Cardiac fibroblast (primary cell): ENCODE measurements around the gene SPX.

Experiments
- DNase-seq, 2 donors: peaks; one replicate each; pipeline versions ENCODE4 v3.0.0 to v3.0.0-alpha.2; 2010; ENCODE audit warnings: low read depth in 2 of 2
- H3K4me3 ChIP-seq, 2 donors: replicated peaks in 1 of 2; 1 replicate in 1 of 2; 2 replicates in 1 of 2; pipeline ENCODE4 v1.5.1; 2011; ENCODE audit warnings: low read depth in 2 of 2, low read length in 2 of 2, mild to moderate bottlenecking in 2 of 2, moderate library complexity in 1 of 2
- TF ChIP-seq, protein P1 (sequence below): IDR thresholded peaks from one replicate; pipeline ENCODE4 v1.5.1; 2011; ENCODE audit warnings: low read depth, mild to moderate bottlenecking, low read length, inconsistent platforms

The SPX gene, protein sequence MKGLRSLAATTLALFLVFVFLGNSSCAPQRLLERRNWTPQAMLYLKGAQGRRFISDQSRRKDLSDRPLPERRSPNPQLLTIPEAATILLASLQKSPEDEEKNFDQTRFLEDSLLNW

DNA sequence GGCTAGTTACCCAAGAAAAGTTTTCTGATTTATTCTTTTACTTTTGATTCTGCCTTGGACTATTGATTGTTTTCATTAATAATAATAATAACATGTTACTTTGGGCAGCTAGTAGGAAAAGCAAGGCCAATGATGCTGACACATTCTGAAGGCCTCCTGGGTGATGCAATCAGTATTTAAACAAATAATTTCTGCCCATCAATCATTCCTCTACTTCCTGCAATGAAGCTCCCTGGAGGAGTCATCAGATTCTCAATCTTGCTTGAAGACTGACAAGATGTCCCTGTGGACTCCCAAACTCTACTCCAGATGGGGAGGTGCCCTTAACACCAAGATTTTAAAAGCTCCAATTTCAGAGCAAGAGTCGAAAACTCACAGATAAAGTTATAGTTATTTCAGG lies at the start of gene SPX:
TSS of gene SPX (plus strand) at position 244 of the 400 bp plus-strand sequence. CDS start 177 bp downstream, outside the sequence.
- TF ChIP-seq, protein P1, sequence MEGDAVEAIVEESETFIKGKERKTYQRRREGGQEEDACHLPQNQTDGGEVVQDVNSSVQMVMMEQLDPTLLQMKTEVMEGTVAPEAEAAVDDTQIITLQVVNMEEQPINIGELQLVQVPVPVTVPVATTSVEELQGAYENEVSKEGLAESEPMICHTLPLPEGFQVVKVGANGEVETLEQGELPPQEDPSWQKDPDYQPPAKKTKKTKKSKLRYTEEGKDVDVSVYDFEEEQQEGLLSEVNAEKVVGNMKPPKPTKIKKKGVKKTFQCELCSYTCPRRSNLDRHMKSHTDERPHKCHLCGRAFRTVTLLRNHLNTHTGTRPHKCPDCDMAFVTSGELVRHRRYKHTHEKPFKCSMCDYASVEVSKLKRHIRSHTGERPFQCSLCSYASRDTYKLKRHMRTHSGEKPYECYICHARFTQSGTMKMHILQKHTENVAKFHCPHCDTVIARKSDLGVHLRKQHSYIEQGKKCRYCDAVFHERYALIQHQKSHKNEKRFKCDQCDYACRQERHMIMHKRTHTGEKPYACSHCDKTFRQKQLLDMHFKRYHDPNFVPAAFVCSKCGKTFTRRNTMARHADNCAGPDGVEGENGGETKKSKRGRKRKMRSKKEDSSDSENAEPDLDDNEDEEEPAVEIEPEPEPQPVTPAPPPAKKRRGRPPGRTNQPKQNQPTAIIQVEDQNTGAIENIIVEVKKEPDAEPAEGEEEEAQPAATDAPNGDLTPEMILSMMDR: no peak
- peak; percentile 5 to 42 for DNase-seq
- peak within 1 kb of the TSS; percentile 66 to 67 for H3K4me3 ChIP-seq

DNA sequence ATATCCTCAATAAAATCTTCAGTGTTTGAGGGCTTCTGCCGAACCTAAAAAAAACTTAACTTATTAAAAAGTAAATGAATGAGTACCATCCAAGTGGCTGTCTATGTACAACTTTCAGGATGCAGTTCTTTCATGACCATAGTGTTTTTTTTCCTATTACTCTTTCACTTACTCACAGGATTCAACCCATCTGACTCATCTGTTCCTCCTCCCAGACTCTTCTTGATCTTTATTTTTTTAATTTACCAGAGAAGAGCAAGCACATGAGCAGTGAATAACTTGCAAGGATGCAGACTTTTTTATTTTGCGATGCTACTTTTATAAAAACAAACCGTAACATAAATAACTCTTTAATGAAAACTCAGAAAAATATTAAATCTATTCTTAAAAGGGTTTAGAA lies 49.1 kb upstream of the SPX start:
- TF ChIP-seq, protein P1: no peak
- DNase-seq: peak; percentile 20 to 75

DNA sequence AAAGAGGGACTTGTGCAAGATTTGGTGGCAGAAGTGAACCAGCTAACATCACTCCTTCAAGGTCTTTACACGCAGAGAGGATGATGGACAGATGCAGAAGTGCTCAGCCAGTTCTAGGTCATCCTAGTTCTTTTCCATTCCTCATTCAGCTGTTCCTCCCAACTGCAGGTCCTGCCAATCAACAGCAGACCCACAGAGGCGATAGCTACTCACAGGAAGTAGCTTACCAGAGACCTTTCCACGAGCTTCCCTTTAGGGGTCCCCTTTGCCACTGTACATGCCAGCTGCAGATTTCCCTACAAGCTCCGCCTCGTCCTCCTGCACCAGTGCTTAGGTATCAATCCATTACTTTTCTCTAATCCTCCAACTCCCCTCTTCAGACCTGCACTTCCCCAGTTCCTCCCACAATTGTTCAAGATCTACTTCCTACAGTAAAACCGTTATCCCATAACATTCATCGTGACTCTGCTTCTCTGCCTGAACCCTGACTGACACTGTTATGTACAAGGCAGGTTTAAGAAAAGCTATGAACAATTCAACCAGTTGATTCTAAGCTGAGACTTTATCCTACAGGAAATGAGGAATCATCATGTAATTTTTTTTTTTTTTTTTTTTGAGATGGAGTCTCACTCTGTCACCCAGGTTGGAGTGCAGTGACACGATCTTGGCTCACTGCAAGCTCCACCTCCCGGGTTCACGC lies 47.2 kb upstream of the SPX start:
- TF ChIP-seq, protein P1: no peak
- H3K4me3 ChIP-seq: no peak overlapping the region
- DNase-seq: peak in 1 of 2 donors; percentile 23

More for the DNA sequence above, 49.1 kb upstream of the SPX start:
- H3K4me3 ChIP-seq: no peak overlapping the region

DNA sequence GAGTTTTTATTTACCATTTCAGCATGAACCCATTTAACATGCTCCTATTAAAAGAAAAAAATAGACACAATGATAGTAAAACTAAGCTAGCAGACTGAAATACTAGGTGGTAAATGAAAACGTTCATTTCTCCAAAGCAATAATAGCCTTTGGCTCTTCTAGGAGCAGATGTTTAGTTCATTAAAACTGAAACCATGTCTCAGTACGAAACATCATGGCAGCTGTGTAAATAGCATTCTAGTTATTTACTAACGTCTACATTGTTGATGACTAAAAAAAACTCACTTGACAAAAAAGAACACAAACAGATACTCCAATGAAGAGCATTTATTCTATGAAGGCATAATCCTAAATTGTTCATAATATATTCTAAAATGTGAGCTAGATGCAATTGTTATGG lies 42.6 kb upstream of the SPX start:
- H3K4me3 ChIP-seq: no peak overlapping the region
- TF ChIP-seq, protein P1: no peak
- no peak for DNase-seq

DNA sequence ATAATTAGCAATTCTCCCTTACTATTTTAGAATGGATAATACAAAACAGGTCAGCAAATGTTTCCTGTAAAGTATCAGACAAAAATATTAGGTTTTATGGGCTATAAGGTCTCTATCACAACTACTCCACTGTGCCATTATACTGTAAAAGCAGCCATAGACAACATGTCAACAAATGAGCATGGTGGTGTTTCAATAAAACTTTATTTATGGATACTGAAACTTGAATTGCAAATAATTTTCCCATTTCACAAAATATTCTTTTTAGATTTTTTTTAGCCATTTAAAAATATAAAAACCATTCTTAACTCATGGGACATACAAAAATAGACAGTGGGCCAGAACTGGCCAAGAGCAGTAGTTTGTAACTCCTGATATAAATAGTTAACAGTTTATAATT lies 40.1 kb upstream of the SPX start:
- TF ChIP-seq, protein P1: no peak
- no peak for DNase-seq
- no peak overlapping the region for H3K4me3 ChIP-seq

DNA sequence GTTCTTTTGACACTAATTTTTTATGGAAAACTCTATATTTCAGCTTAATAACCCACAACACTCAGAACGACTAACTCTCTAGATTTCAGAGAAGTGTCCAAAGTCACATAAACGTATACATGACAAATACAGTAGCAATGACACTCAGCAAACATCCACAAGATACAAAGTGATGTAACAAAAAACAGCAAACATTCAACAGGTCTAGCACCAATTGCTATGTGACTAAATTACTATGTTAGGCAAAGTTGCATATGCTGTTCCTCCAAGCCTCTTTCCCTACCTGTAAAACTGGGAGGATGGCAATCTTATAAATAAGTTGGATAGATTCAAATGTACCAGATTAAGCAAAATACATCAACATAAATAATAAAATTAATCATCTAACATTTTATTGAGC lies 26.3 kb upstream of the SPX start:
- no peak for DNase-seq
- H3K4me3 ChIP-seq: peak overlapping the region in 1 of 2 donors; percentile 87
- TF ChIP-seq, protein P1: no peak
